Measurements from ENCODE around the gene DOP1B.
A peak's percentile ranks its signal among the peaks of the same experiment; 100 is the strongest.
"Not testable (repeated sequence)": the region's sequence is repeated elsewhere in the genome, so short reads cannot be mapped to it uniquely, and the experiment has no call there.

Gene DOP1B

DNA sequence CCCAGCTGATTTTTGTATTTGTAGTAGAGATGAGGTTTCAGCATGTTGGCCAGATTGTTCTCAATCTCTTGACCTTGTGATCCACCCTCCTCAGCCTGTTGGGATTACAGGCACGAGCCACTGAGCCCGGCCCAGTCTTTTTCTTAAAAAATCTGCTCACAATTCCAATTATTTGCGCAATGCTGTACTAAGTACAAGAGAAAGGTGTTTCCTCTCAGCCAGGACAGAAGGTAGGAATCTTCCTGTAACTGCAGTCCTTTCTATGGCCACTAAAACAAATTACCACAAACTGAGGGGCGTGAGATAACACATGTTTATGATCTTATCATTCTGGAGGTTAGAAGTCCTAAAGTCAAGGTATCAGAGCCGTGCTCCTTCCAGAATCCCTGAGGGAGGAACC, 28.6 kb upstream of the DOP1B start:
- TF ChIP-seq, protein P1, sequence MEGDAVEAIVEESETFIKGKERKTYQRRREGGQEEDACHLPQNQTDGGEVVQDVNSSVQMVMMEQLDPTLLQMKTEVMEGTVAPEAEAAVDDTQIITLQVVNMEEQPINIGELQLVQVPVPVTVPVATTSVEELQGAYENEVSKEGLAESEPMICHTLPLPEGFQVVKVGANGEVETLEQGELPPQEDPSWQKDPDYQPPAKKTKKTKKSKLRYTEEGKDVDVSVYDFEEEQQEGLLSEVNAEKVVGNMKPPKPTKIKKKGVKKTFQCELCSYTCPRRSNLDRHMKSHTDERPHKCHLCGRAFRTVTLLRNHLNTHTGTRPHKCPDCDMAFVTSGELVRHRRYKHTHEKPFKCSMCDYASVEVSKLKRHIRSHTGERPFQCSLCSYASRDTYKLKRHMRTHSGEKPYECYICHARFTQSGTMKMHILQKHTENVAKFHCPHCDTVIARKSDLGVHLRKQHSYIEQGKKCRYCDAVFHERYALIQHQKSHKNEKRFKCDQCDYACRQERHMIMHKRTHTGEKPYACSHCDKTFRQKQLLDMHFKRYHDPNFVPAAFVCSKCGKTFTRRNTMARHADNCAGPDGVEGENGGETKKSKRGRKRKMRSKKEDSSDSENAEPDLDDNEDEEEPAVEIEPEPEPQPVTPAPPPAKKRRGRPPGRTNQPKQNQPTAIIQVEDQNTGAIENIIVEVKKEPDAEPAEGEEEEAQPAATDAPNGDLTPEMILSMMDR (IDR thresholded peaks at IDR 0.05; ENCODE audit: low read depth, low read length), result no peak

DNA sequence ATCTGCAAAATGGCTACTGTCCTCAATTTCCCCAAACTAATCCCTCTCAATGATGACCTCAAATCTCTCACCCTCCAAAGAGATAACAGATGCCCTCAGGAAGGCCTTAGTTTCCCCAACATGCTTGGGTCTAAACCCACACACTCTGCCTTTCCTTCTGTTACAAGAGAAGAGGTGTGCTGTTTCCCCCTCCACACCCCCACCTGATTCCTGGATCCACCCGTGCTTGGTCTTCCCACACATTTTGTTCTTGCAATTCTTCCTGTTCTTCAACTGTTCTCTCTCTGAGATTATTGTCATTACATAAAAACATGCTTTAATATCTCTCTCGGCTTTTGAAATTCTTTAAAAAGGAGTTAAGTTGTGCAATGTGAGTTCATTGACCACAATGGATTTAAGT, 27.4 kb upstream of the DOP1B start:
- DNase-seq (ENCODE audit: extremely low read depth, low read depth), result no peak
- TF ChIP-seq, protein P1 (IDR thresholded peaks at IDR 0.05; ENCODE audit: low read depth, low read length), result no peak

More for the DNA sequence above, 28.6 kb upstream of the DOP1B start:
- DNase-seq (ENCODE audit: extremely low read depth, low read depth), result no peak

DNA sequence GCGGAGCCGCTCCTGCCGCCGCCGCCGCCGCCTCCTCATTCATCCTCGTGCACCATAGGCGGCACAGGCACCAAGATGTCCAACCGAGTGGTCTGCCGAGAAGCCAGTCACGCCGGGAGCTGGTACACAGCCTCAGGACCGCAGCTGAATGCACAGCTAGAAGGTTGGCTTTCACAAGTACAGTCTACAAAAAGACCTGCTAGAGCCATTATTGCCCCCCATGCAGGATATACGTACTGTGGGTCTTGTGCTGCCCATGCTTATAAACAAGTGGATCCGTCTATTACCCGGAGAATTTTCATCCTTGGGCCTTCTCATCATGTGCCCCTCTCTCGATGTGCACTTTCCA, 26.2 kb upstream of the DOP1B start:
- not testable (repeated sequence) for DNase-seq (ENCODE audit: extremely low read depth, low read depth)

- not testable (repeated sequence) for DNase-seq (ENCODE audit: extremely low read depth, low read depth)
These were observed 25.8 kb upstream of the DOP1B start for GRCh38 chr21:36130839-36131238.

DNA sequence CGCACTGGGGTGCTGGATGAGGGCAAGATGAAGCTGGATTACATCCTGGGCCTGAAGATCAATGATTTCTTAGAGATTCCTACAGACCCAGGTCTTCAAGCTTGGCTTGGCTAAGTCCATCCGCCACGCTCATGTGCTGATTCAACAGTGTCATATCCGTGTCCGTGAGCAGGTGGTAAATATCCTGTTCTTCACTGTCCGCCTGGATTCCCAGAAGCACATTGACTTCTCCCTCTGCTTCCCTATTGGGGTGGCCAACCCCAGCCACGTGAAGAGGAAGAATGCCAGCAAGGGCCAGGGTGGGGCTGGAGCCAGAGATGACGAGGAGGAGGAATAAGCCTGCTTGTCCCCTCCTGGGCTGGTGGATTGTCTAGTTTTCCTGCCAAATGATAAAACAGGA, 23.9 kb upstream of the DOP1B start:
- TF ChIP-seq, protein P1 (IDR thresholded peaks at IDR 0.05; ENCODE audit: low read depth, low read length), result no peak
- no peak for DNase-seq (ENCODE audit: extremely low read depth, low read depth)

DNA sequence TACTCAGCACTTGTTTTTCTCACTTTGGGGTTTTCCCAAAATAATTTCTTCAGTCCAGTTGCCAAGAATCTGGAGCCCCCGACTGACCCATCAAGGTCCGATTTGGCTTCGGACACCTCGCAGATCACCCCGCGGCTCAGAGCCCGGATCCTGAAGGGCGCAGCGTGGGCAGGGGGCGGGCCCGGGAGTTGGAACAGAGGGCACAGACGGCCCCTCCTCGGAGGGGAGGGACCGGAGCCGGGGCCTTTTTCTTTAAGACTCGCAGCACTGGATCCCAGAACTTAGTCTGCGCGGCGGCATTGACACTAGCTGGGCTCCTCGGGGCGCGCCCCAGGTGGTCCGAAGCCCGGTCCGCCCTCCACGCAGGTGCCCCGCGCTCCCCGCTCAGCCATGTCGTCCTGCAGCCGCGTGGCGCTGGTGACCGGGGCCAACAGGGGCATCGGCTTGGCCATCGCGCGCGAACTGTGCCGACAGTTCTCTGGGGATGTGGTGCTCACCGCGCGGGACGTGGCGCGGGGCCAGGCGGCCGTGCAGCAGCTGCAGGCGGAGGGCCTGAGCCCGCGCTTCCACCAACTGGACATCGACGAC, 21.7 kb upstream of the DOP1B start, which contains the start of gene CBR3:
TSS of gene CBR3 (plus strand) at position 277 of the 588 bp plus-strand sequence. CDS start at position 391, 114 bp downstream.
- no peak for DNase-seq (ENCODE audit: extremely low read depth, low read depth)
- TF ChIP-seq, protein P1 (IDR thresholded peaks at IDR 0.05; ENCODE audit: low read depth, low read length), result no peak

DNA sequence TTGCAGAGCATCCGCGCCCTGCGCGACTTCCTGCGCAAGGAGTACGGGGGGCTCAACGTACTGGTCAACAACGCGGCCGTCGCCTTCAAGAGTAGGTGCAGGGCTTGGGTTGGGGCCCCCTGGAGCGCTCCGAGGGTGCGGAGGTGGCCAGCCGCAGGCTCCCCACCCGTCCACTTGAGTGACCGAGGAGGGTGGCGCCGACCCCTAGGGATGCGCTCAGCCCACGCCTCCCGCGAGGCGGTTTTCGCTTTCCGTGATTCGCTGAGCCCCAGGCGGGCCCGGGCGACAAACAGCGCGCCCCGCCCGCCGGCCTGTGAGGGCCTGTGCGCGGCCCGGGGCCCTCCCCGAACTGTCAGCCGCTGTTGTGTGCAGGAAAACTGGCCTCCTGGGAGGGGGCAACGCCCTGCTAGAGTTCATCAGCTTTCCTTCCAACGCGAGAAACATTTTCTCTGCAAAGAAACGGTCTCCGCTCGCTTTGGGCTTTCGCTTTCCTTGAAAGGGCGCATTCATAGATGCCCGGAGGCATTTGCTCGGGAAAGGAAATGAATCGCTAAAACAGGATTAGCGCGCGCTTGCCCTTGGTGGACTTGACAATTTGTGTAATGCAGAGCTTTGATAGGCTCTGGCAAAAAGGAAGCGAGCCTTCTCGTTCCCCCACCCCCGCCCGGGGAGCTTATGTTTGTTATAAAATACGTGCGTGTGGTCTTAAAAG, 21.1 kb upstream of the DOP1B start:
- DNase-seq (ENCODE audit: extremely low read depth, low read depth), result peak; percentile 52
- TF ChIP-seq, protein P1 (IDR thresholded peaks at IDR 0.05; ENCODE audit: low read depth, low read length), result no peak

- DNase-seq (ENCODE audit: extremely low read depth, low read depth), result not testable (repeated sequence)
These were observed 16.8 kb upstream of the DOP1B start for GRCh38 chr21:36139791-36140190.

GRCh38 chr21:36141513-36141925, 15.1 kb upstream of the DOP1B start:
- TF ChIP-seq, protein P1 (IDR thresholded peaks at IDR 0.05; ENCODE audit: low read depth, low read length), result peak; percentile 78
- DNase-seq (ENCODE audit: extremely low read depth, low read depth), result peak; percentile 62

GRCh38 chr21:36144233-36144632, 12.4 kb upstream of the DOP1B start:
- not testable (repeated sequence) for DNase-seq (ENCODE audit: extremely low read depth, low read depth)
